Measurements from ENCODE around the gene NADK2.
"Not testable (repeated sequence)": the region's sequence is repeated elsewhere in the genome, so short reads cannot be mapped to it uniquely, and the experiment has no call there.

The NADK2 gene

DNA sequence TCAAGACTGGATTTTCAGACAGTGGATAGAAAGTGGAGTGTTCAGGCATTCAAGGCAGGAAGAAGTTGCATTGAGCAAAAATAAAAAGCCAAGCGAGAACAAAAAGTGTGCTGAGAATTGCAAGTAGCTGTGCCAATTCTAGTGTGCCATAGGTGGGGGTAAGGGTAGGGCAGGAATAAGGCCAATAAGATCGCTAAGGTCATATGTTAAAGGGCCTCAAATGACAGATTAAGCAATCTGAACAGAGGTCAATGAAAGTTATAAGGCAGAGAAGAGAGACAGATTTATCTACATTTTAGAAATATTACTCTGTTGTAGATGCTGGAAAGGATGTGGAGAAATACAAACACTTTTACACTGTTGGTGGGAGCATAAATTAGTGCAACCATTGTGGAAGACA, 36.4 kb downstream of the NADK2 start:
- ATAC-seq, result no peak
- no peak overlapping the region for H3K4me3 Mint-ChIP-seq
- H3K27me3 Mint-ChIP-seq, result no peaks in the 10 kb centered on the region
- H3K27ac Mint-ChIP-seq, result no peak overlapping the region
- H3K4me1 Mint-ChIP-seq, result peaks cover 2% of the 10 kb centered on the region
- no peaks in the 10 kb centered on the region for H3K9me3 Mint-ChIP-seq
- peaks cover 22% of the 10 kb centered on the region for H3K36me3 Mint-ChIP-seq (ENCODE audit: low read depth)
- no peak for DNase-seq

DNA sequence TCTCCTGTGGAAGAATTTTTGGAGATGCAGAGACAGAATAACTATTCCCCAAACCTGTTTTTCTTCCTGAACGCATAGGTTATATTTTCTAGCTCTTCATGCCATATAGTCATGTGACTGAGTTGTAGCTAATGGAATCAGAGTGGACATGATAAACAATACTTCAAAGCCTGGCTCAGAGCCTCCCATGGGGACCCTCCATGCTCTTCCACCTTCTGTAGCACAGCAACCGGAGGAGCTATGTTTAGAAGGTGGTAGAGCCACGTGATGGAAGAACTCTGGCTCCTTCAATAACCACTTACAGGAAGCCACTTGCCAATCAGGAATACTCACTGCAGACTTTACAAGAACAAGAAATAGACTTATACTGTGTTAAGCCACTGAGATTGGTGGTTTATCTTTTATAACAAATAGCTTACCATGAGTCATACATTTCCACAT, 39.2 kb downstream of the NADK2 start:
- Mint-ChIP-seq H3K4me3 (no peak overlapping the region), H3K4me1 (peaks cover 2% of the 10 kb centered on the region), H3K9me3 (no peaks in the 10 kb centered on the region), H3K36me3 (ENCODE audit: low read depth) (peaks cover 27% of the 10 kb centered on the region), H3K27me3 (no peaks in the 10 kb centered on the region), H3K27ac (no peak overlapping the region)
- DNase-seq (no peak), ATAC-seq (no peak)

DNA sequence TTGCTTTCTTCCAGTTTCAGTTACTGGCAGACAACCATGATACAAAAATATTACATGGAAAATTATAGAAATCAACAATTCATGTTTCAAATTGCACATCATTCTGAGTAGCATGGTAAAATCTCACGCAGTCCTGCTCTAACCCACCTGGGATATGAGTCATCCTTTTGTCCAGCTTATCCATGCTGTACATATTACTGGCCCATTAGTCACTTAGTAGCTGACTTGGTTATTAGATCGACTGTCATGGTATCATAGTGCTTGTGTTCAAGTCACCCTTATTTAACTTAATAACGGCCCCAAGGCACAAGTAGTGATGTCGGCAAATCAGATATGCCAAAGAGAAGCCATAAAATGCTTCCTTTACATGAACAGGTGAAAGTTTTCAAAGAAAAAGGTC, 41.2 kb downstream of the NADK2 start:
- Mint-ChIP-seq H3K4me3 (no peak overlapping the region), H3K27me3 (no peaks in the 10 kb centered on the region), H3K4me1 (peaks cover 2% of the 10 kb centered on the region), H3K36me3 (ENCODE audit: low read depth) (peaks cover 33% of the 10 kb centered on the region), H3K27ac (no peak overlapping the region), H3K9me3 (no peaks in the 10 kb centered on the region)
- DNase-seq, result no peak
- ATAC-seq, result no peak

DNA sequence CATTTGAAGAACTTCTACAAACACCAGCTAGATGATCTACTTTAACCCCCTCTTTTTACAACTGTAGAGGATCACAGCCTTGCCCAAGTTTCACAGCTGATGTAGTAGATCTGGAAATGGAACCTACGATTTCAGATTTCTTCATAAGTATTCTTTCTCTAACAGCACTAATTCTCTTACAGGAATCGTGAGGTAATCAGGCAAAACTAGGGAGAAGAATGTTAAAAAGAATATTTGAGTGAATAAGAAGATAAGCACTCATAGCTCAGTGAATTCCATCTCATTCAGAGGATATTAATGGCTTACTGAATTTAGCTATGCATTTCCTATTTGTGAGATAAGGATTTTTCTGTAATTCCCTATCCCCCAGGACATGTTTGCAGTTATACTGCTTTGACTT, 42.1 kb downstream of the NADK2 start:
- no peak overlapping the region for H3K4me3 Mint-ChIP-seq
- H3K9me3 Mint-ChIP-seq, result no peaks in the 10 kb centered on the region
- peaks cover 34% of the 10 kb centered on the region for H3K36me3 Mint-ChIP-seq (ENCODE audit: low read depth)
- DNase-seq (no peak), ATAC-seq (no peak)
- H3K4me1 Mint-ChIP-seq, result peaks cover 2% of the 10 kb centered on the region
- no peak overlapping the region for H3K27ac Mint-ChIP-seq
- no peaks in the 10 kb centered on the region for H3K27me3 Mint-ChIP-seq

DNA sequence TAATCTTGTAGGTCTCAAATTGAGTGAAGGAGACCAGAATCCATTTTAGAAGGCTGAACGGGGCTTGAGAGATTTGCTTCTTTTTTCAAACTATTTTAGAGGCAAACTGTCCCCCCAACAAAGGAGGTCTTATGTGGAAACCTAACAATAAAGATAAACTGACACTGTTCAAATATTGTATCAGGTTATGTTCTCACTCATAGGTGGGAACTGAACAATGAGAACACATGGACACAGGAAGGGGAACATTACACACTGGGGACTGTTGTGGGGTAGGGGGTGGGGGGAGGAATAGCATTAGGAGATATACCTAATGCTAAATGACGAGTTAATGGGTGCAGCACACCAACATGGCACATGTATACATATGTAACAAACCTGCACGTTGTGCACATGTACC, 42.9 kb downstream of the NADK2 start:
- H3K4me1 Mint-ChIP-seq, H3K27me3 Mint-ChIP-seq, DNase-seq, H3K4me3 Mint-ChIP-seq, ATAC-seq, H3K9me3 Mint-ChIP-seq, H3K27ac Mint-ChIP-seq: not testable (repeated sequence)
- peaks cover 39% of the 10 kb centered on the region for H3K36me3 Mint-ChIP-seq (ENCODE audit: low read depth)

DNA sequence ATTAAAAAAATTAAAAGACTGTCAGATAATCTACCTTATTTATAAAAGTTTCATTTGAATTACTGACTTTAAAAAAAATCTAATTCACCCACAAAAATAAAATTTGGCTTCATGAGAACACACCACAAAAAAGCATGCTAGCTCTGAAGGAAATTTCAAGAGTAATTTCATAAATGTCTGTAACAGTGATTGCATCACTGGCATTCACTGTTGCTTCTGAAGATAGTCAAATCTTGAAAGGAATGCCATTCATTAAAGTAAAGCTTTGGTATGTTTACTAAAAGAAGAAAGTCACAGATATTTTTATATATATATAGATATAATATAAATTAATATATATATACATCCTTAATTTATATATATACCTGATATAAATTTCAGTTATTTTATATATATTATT, 43.4 kb downstream of the NADK2 start:
- no peak overlapping the region for H3K4me3 Mint-ChIP-seq
- H3K27ac Mint-ChIP-seq, result no peak overlapping the region
- ATAC-seq (no peak), DNase-seq (no peak)
- peaks cover 2% of the 10 kb centered on the region for H3K4me1 Mint-ChIP-seq
- H3K36me3 Mint-ChIP-seq (ENCODE audit: low read depth), result peaks cover 41% of the 10 kb centered on the region
- H3K27me3 Mint-ChIP-seq, result no peaks in the 10 kb centered on the region
- H3K9me3 Mint-ChIP-seq, result no peaks in the 10 kb centered on the region

DNA sequence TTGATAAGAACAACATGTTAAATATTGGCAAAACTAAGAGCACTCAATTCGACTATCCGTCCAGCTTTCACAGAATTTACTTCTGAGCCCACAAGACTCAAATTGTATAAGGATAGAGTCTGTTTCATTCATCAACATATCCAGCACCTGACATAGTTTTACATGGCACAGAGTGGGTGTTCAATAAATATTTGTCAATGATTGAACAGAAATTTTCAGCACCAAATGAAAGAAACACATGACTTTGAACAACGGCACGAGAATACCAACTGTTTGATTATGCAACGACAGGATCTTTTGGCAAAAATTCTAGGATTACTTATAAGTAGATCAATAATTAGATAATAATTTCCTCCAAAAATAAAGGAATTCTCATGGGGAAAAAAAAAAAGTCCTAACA, 48.0 kb downstream of the NADK2 start:
- Mint-ChIP-seq H3K27me3 (no peaks in the 10 kb centered on the region), H3K9me3 (peaks cover 14% of the 10 kb centered on the region), H3K27ac (no peak overlapping the region), H3K36me3 (ENCODE audit: low read depth) (peaks cover 70% of the 10 kb centered on the region), H3K4me1 (no peaks in the 10 kb centered on the region), H3K4me3 (no peak overlapping the region)
- no peak for DNase-seq
- no peak for ATAC-seq

DNA sequence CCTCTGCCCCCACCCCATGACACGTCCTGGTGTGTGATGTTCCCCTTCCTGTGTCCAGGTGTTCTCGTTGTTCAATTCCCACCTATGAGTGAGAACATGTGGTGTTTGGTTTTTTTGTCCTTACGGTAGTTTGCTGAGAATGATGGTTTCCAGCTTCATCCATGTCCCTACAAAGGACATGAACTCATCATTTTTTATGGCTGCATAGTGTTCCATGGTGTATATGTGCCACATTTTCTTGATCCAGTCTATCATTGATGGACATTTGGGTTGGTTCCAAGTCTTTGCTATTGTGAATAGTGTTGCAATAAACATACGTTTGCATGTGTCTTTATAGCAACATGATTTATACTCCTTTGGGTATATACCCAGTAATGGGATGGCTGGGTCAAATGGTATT, 57.3 kb downstream of the NADK2 start:
- H3K4me1 Mint-ChIP-seq, H3K27ac Mint-ChIP-seq, DNase-seq, H3K27me3 Mint-ChIP-seq, ATAC-seq, H3K4me3 Mint-ChIP-seq: not testable (repeated sequence)
- H3K9me3 Mint-ChIP-seq, result peaks cover 24% of the 10 kb centered on the region
- H3K36me3 Mint-ChIP-seq (ENCODE audit: low read depth), result peaks cover 83% of the 10 kb centered on the region

DNA sequence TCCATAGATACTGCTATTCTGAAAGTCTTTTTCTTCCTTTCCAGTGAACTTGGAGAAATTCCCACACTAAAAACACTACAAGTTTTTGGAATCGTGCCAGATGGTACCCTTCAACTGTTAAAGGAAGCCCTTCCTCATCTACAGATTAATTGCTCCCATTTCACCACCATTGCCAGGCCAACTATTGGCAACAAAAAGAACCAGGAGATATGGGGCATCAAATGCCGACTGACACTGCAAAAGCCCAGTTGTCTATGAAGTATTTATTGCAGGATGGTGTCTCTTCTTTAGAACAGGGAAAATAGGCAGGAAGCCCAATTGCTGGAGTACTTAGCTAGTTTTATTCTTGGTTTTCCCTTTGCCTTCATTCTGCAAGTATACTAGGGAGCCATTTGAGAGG, 60.0 kb downstream of the NADK2 start:
- no peak for ATAC-seq
- no peak for DNase-seq
- Mint-ChIP-seq H3K27ac (no peak overlapping the region), H3K4me3 (no peak overlapping the region), H3K4me1 (peaks cover 5% of the 10 kb centered on the region), H3K9me3 (peaks cover 8% of the 10 kb centered on the region), H3K36me3 (ENCODE audit: low read depth) (peaks cover 72% of the 10 kb centered on the region), H3K27me3 (no peaks in the 10 kb centered on the region)

DNA sequence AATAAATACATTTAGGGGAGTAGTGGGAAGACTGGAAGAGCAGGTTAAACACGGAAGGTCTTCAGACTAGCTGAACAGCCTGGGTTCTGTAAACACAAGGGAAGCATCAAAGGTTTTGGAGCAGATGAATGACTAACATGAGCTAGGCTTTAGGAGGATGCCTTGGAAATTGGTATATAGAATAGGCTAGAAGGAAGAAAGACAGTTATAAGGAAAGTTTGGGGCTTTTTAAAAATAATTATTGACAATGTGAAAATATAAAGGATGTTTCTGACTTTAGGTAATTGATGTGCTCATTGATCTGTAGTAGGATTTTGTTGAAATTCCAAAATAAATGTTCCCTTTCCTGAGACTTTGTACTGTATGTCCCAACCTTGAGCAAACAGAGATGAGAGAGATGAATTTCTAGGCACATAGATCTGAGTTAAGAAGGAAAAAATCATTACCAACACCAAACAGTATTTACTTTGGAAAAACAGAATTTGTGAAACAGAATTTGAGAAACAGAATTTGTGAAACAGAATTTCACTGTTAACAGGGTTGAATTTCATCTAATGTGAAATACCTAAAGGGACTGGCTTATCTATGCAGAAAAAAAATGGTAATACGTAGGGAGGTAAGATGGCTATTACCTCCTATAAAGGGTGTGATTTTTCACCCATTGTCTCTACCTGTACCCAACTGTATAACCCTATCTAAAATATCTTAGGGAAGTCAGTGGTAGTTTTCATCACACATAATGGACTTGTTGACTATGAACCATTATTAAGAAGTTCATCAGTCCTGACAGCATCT, 61.0 kb downstream of the NADK2 start:
- no peaks in the 10 kb centered on the region for H3K27me3 Mint-ChIP-seq

DNA sequence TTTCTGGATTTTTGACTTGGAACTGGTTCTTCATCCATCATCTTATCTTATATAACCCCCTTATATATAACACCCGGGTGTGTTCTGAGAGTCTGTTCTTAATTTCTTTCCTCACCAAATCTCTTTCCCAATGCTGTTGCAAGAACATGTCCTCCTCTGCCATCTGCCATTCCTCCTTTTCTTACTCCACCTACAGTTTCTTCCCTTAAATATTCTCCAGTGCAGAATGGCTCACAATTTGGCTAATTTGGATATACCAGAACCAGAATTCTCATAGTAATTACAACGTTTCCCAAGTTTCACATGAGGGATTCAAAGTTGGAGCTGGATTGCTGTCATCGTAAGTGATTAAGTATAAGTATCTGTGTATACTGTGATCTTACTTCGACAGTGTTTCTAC, 61.8 kb downstream of the NADK2 start:
- DNase-seq (no peak), ATAC-seq (no peak)
- peaks cover 6% of the 10 kb centered on the region for H3K4me1 Mint-ChIP-seq
- H3K27ac Mint-ChIP-seq, result no peak overlapping the region
- peaks cover 62% of the 10 kb centered on the region for H3K36me3 Mint-ChIP-seq (ENCODE audit: low read depth)
- no peaks in the 10 kb centered on the region for H3K9me3 Mint-ChIP-seq
- H3K27me3 Mint-ChIP-seq, result no peaks in the 10 kb centered on the region
- H3K4me3 Mint-ChIP-seq, result no peak overlapping the region

More for the DNA sequence above, 61.0 kb downstream of the NADK2 start:
- peaks cover 6% of the 10 kb centered on the region for H3K4me1 Mint-ChIP-seq
- no peak for DNase-seq
- no peak for ATAC-seq
- no peak overlapping the region for H3K4me3 Mint-ChIP-seq
- H3K9me3 Mint-ChIP-seq, result peaks cover 2% of the 10 kb centered on the region
- no peak overlapping the region for H3K27ac Mint-ChIP-seq
- H3K36me3 Mint-ChIP-seq (ENCODE audit: low read depth), result peaks cover 63% of the 10 kb centered on the region

DNA sequence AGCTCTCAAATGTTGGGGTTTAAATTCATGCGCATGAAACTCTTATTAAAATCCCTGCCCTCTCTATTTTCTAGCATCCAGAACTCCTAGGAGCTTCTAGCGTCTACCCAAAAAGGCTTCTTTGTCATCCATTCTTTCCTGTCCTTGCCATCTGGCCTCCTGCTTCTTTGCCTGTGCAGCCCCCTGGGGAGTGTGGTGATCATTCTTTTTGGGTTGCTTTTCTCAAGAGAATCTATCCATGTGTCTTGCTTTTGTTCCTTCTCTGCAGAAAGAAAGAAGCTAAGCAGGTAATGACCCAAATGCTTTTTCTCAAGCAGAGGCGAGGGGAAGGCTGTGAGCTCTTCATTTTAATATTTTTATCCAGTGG, 63.2 kb downstream of the NADK2 start:
- Mint-ChIP-seq H3K27me3 (no peaks in the 10 kb centered on the region), H3K4me3 (no peak overlapping the region), H3K4me1 (peaks cover 6% of the 10 kb centered on the region), H3K9me3 (no peaks in the 10 kb centered on the region), H3K27ac (no peak overlapping the region), H3K36me3 (ENCODE audit: low read depth) (peaks cover 63% of the 10 kb centered on the region)
- ATAC-seq (no peak), DNase-seq (no peak)

DNA sequence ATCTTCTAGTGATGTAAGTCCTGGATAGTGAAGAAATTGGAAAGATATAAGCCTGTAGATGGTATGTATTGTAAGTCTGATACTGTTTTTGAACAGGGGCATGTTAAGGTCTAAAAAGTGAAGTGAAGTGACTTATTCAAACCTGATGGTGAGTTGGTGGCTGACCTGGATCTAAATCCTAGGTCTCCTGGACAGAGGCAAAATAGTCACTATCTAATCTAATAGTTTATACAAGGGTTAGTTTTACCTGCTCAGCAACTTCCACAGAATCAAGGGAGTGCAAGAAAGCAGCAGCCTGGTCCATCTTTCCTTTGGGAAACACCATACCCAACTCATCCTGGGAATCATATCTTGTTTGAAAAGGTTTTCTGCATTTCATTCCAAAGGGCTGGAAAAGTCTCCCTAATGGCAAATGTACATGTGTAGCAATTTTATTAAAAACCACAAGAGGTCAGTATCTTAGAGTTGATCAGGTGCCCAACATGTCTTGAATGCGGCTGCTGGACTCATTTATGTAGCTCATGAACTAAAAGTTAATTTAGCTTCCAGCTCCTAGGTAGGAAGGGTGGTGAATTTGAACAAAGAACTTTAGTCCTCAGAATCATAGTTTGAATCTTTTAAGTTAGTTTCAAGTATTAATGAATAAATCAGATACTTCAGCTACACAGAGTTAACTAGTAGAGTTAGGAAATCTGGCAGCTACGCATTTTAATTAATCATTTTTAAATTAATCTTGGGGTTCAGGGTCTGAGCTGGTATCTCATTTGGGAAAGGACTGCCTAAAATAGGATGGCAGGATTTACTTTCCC, 63.8 kb downstream of the NADK2 start:
- no peak overlapping the region for H3K4me3 Mint-ChIP-seq
- no peak for DNase-seq
- no peak for ATAC-seq
- peaks cover 64% of the 10 kb centered on the region for H3K36me3 Mint-ChIP-seq (ENCODE audit: low read depth)
- peaks cover 6% of the 10 kb centered on the region for H3K4me1 Mint-ChIP-seq
- H3K9me3 Mint-ChIP-seq, result no peaks in the 10 kb centered on the region
- H3K27me3 Mint-ChIP-seq, result no peaks in the 10 kb centered on the region
- no peak overlapping the region for H3K27ac Mint-ChIP-seq

DNA sequence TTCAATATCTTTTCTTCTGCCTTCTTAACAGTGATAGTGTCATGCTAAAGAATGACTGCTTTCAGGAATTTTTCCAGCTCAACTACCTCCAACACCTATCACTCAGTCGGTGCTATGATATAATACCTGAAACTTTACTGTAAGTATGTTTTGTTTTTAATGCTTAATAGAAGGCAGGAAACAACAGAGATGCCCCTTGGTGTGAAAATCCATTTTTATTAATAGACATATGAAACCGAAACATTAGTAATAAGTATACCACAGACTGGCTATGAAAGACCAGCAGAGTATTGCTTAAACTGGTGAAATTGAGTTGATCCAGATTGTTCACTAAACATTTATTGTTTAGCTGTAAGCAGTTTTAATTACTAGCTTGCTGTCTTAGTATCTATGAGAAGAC, 64.6 kb downstream of the NADK2 start:
- DNase-seq (no peak), ATAC-seq (no peak)
- peaks cover 6% of the 10 kb centered on the region for H3K4me1 Mint-ChIP-seq
- H3K27ac Mint-ChIP-seq, result no peak overlapping the region
- H3K36me3 Mint-ChIP-seq (ENCODE audit: low read depth), result peaks cover 61% of the 10 kb centered on the region
- no peaks in the 10 kb centered on the region for H3K9me3 Mint-ChIP-seq
- H3K4me3 Mint-ChIP-seq, result no peak overlapping the region
- H3K27me3 Mint-ChIP-seq, result no peaks in the 10 kb centered on the region

DNA sequence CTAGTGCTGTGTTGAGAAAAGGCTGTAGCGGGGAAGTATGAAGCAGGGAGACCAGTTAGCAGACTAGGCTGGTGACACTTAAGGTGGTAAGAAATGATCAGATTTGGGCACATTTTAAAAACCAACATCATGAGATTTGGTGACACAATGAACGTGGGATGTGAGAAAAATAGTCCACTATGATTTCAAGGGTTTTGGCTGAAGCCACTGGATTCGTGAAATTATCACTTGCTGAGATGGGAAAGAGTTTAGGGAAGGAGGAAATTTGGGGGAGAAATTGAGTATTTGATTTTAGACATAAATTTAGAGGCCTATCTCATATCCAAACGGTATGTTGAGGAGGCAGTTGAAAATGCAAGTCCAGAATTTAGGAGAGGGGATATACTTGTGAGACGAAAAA, 66.7 kb downstream of the NADK2 start:
- H3K36me3 Mint-ChIP-seq (ENCODE audit: low read depth), result peaks cover 62% of the 10 kb centered on the region
- DNase-seq, result no peak
- H3K27ac Mint-ChIP-seq, result no peak overlapping the region
- no peak for ATAC-seq
- no peaks in the 10 kb centered on the region for H3K27me3 Mint-ChIP-seq
- peaks cover 6% of the 10 kb centered on the region for H3K4me1 Mint-ChIP-seq
- no peaks in the 10 kb centered on the region for H3K9me3 Mint-ChIP-seq
- no peak overlapping the region for H3K4me3 Mint-ChIP-seq

All from activated naive CD8-positive, alpha-beta T cell treated with anti-CD3 and anti-CD28 coated beads, Interleukin-2, amount 50 U/mL, for 24 hours (primary cell).